ENCODE results near the gene SMIM23.

- TF ChIP-seq L3MBTL2 (conservative IDR thresholded peaks at IDR 0.05) (no peak), ARNT (IDR thresholded peaks at IDR 0.05) (no peak), FOXM1 (IDR thresholded peaks at IDR 0.05; ENCODE audit: borderline replicate concordance) (no peak), FOXK2 (IDR thresholded peaks at IDR 0.05) (no peak), SP1 (IDR thresholded peaks at IDR 0.05) (no peak), LEF1 (IDR thresholded peaks at IDR 0.05; ENCODE audit: borderline replicate concordance) (no peak), CTBP1 (IDR thresholded peaks at IDR 0.05; ENCODE audit: borderline replicate concordance) (no peak), FOXA1 (IDR thresholded peaks at IDR 0.05) (no peak), ELF4 (IDR thresholded peaks at IDR 0.05) (no peak), BHLHE40 (IDR thresholded peaks at IDR 0.05; ENCODE audit: borderline replicate concordance) (no peak)
- TF ChIP-seq, protein P1, sequence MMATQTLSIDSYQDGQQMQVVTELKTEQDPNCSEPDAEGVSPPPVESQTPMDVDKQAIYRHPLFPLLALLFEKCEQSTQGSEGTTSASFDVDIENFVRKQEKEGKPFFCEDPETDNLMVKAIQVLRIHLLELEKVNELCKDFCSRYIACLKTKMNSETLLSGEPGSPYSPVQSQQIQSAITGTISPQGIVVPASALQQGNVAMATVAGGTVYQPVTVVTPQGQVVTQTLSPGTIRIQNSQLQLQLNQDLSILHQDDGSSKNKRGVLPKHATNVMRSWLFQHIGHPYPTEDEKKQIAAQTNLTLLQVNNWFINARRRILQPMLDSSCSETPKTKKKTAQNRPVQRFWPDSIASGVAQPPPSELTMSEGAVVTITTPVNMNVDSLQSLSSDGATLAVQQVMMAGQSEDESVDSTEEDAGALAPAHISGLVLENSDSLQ (IDR thresholded peaks at IDR 0.05) = no peak
Measured at GRCh38 chr5:171827162-171827561, 41.5 kb downstream of the SMIM23 start.

All from HEK293T (cell line).